Fibroblast of lung (primary cell): ENCODE measurements around the gene TMEM151B. TPM values are rescaled to one million over a fixed set of nuclear protein-coding genes. Genes with fewer than 3 reads are reported as not detected.
"Not testable (repeated sequence)": the region's sequence is repeated elsewhere in the genome, so short reads cannot be mapped to it uniquely, and the experiment has no call there.

Experiments used
- DNase-seq, 2 donors: peaks; one replicate each; pipeline versions ENCODE4 v3.0.0 to v3.0.0-alpha.2; 2010; ENCODE audit warnings: low read depth in 2 of 2
- H2AFZ ChIP-seq: 2 replicates; pipeline ENCODE4 v1.5.1; 2012; ENCODE audit warnings: low read length, control low read depth, inconsistent platforms
- H3K27ac ChIP-seq: 2 replicates; pipeline ENCODE4 v1.5.1; 2011; ENCODE audit warnings: low read length, control low read depth; ENCODE audit not compliant: insufficient read depth
- H3K27me3 ChIP-seq: 2 replicates; pipeline ENCODE4 v1.5.1; 2011; ENCODE audit warnings: mild to moderate bottlenecking, low read length; ENCODE audit not compliant: control insufficient read depth, insufficient read depth
- H3K36me3 ChIP-seq: 2 replicates; pipeline ENCODE4 v1.5.1; 2011; ENCODE audit warnings: low read length; ENCODE audit not compliant: control insufficient read depth, insufficient read depth
- H3K4me1 ChIP-seq: 2 replicates; pipeline ENCODE4 v1.5.1; 2011; ENCODE audit warnings: low read length; ENCODE audit not compliant: control insufficient read depth, insufficient read depth; ENCODE audit errors: extremely low read depth
- H3K4me2 ChIP-seq: 2 replicates; pipeline ENCODE4 v1.5.1; 2011; ENCODE audit warnings: low read length, control low read depth; ENCODE audit not compliant: insufficient read depth; ENCODE audit errors: extremely low read depth
- H3K4me3 ChIP-seq, 4 experiments: fragments of 200-600 bp in 1 of 4; sonication (generic) in 1 of 4; replicated peaks in 1 of 4; 2 replicates each; pipeline ENCODE4 v1.5.1; 2011 to 2016; ENCODE audit warnings: low read length in 4 of 4, low read depth in 3 of 4, mild to moderate bottlenecking in 3 of 4, control low read depth in 2 of 4, inconsistent platforms in 1 of 4, mixed read lengths in 1 of 4; ENCODE audit not compliant: insufficient read depth in 1 of 4; ENCODE audit errors: control extremely low read depth in 1 of 4
- H3K79me2 ChIP-seq: 2 replicates; pipeline ENCODE4 v1.5.1; 2012; ENCODE audit warnings: mild to moderate bottlenecking, low read length, inconsistent platforms; ENCODE audit not compliant: control insufficient read depth, insufficient read depth
- H3K9ac ChIP-seq: 2 replicates; pipeline ENCODE4 v1.5.1; 2011; ENCODE audit warnings: mild to moderate bottlenecking, low read length, control low read depth; ENCODE audit not compliant: insufficient read depth
- H3K9me3 ChIP-seq: 2 replicates; pipeline ENCODE4 v1.5.1; 2012; ENCODE audit warnings: low read depth, low read length; ENCODE audit not compliant: control insufficient read depth, insufficient read depth
- H4K20me1 ChIP-seq: 2 replicates; pipeline ENCODE4 v1.5.1; 2011; ENCODE audit warnings: low read length; ENCODE audit not compliant: control insufficient read depth, insufficient read depth; ENCODE audit errors: extremely low read depth
- EZH2 ChIP-seq: IDR thresholded peaks from 2 replicates; pipeline ENCODE4 v1.5.1; 2012; ENCODE audit warnings: low read length, control low read depth, mild to moderate bottlenecking; ENCODE audit errors: missing control alignments
- polyA plus RNA-seq, 2 donors: library from polyadenylated mRNA; depleted of rRNA in 1 of 2; stranded (reverse) in 1 of 2; unstranded in 1 of 2; fragments of >200 nt; gene quantifications; 2 replicates each; pipeline ENCODE4 v1.2.1, GENCODE V29; 2011 to 2012; ENCODE audit warnings: missing spikeins in 1 of 2
- total RNA-seq: library from RNA; depleted of rRNA; stranded (reverse); fragments of >200 nt; gene quantifications from 2 replicates; pipeline ENCODE4 v1.2.1, GENCODE V29; 2014
- TF ChIP-seq, protein P1 (sequence below), 2 donors: IDR thresholded peaks in 1 of 2; conservative IDR thresholded peaks in 1 of 2; 1 replicate in 1 of 2; 2 replicates in 1 of 2; pipeline ENCODE4 v1.5.1; 2011 to 2012; ENCODE audit warnings: low read length in 2 of 2, control low read depth in 1 of 2, inconsistent platforms in 1 of 2, low read depth in 1 of 2, mild to moderate bottlenecking in 1 of 2

Gene TMEM151B
- total and polyA plus RNA-seq, 2 donors (not counting 1 experiment from before 2014, with no cell fraction given), result under 0.01 TPM; not detected in 1

DNA sequence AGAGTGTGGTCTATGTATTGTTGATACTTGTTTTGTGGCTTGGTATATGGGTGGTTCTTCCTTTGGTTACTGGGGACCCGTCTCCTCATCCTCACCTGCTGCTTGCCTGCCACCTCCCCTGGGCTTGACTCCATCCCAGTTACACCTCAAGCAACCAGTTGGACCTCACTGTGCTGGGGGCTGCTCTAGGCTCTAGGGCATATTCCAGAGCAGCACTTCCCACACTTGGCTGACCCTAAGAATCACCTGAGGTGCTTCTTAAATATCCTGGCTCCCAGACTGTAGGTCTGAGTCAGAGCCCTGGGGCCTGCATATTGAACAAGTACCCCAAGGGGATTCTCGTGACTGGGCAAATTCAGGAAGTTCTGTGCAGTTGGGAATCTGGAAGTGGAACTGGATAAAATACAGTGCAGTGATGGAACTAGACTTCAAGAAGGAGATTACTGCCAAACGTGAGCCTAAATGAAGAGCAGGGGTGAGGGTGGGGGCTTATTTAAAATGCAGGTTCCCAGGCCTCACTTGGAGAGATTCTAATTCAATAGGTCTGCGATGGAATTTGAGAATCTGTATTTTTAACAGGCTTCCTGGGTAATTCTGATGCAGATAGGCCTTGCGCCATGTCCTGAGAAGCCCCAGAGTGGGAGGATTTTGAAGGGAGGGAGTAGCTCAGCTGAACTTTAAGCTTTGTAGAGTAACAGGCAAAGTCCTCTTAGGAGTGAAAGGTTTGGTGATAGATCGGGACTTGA, 79.8 kb downstream of the TMEM151B start:
- DNase-seq, result no peak
- no peak overlapping the region for H3K4me2 ChIP-seq
- TF ChIP-seq EZH2, result no peak
- TF ChIP-seq, protein P1, sequence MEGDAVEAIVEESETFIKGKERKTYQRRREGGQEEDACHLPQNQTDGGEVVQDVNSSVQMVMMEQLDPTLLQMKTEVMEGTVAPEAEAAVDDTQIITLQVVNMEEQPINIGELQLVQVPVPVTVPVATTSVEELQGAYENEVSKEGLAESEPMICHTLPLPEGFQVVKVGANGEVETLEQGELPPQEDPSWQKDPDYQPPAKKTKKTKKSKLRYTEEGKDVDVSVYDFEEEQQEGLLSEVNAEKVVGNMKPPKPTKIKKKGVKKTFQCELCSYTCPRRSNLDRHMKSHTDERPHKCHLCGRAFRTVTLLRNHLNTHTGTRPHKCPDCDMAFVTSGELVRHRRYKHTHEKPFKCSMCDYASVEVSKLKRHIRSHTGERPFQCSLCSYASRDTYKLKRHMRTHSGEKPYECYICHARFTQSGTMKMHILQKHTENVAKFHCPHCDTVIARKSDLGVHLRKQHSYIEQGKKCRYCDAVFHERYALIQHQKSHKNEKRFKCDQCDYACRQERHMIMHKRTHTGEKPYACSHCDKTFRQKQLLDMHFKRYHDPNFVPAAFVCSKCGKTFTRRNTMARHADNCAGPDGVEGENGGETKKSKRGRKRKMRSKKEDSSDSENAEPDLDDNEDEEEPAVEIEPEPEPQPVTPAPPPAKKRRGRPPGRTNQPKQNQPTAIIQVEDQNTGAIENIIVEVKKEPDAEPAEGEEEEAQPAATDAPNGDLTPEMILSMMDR (conservative IDR thresholded peaks at IDR 0.05 in 1 of 2, IDR thresholded peaks at IDR 0.05 in 1 of 2; ENCODE audit: low read depth in 1 of 2, low read length in 2 of 2), result no peak
- no peak overlapping the region for H2AFZ ChIP-seq
- H3K9ac ChIP-seq, result no peak overlapping the region
- H3K36me3 ChIP-seq, result no peaks in the 10 kb centered on the region
- no peaks in the 10 kb centered on the region for H3K4me1 ChIP-seq
- no peaks in the 10 kb centered on the region for H3K9me3 ChIP-seq
- H3K27me3 ChIP-seq, result peaks cover 7% of the 10 kb centered on the region
- no peak overlapping the region for H3K27ac ChIP-seq
- H4K20me1 ChIP-seq, result no peaks in the 10 kb centered on the region
- no peak overlapping the region for H3K4me3 ChIP-seq
- H3K79me2 ChIP-seq, result no peaks in the 10 kb centered on the region

DNA sequence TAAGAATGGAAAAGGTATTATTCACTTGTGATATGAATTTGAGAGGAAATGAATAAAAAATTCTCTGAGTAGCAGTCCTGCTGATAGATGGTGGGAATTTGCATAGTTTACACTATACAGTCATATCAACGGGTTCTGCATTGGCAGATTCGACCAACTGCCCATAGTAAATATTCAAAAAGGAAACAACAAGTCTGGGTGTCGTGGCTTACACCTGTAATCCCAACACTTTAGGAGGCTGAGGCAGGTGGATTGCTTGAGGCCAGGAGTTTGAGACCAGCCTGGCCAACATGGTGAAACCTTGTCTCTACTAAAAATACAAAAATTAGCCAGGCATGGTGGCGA, 80.4 kb downstream of the TMEM151B start:
- not testable (repeated sequence) for H4K20me1 ChIP-seq, H3K9me3 ChIP-seq, DNase-seq, H3K79me2 ChIP-seq, H3K4me2 ChIP-seq, H3K27me3 ChIP-seq, H3K36me3 ChIP-seq, H2AFZ ChIP-seq, H3K4me1 ChIP-seq, H3K27ac ChIP-seq, H3K4me3 ChIP-seq, H3K9ac ChIP-seq

DNA sequence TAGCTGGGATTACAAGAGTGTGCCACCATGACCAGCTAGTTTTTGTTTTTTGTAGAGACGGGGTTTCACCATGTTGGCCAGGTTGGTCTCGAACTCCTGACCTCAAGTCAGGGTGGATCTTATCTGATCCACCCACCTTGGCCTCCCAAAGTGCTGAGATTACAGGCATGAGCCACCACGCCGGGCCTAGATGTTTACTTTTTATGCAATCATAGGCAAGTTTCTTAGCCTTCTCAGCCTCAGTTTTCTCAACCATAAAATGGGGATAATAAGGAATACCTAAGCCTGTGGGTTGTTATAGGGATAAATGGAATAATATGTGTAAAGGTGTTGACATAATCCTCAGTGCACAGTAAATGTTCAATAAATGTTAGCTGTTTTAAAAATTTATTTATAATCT, 82.0 kb downstream of the TMEM151B start:
- H2AFZ ChIP-seq, result no peak overlapping the region
- no peak for DNase-seq
- H3K27me3 ChIP-seq, result peaks cover 14% of the 10 kb centered on the region
- no peak overlapping the region for H3K27ac ChIP-seq
- no peaks in the 10 kb centered on the region for H3K36me3 ChIP-seq
- H3K4me3 ChIP-seq, result no peak overlapping the region
- no peak overlapping the region for H3K9ac ChIP-seq
- no peaks in the 10 kb centered on the region for H3K79me2 ChIP-seq
- H3K4me2 ChIP-seq, result no peak overlapping the region
- no peaks in the 10 kb centered on the region for H3K9me3 ChIP-seq
- no peaks in the 10 kb centered on the region for H3K4me1 ChIP-seq
- no peaks in the 10 kb centered on the region for H4K20me1 ChIP-seq
- TF ChIP-seq EZH2, result no peak
- TF ChIP-seq, protein P1 (conservative IDR thresholded peaks at IDR 0.05 in 1 of 2, IDR thresholded peaks at IDR 0.05 in 1 of 2; ENCODE audit: low read depth in 1 of 2, low read length in 2 of 2), result no peak
